Activated CD4-positive, alpha-beta T cell treated with anti-CD3 and anti-CD28 coated beads, Interleukin-10, Interleukin-2, amounts not matched to agents 100 ng/mL and 50 ng/mL, durations not matched to agents 16 hours and 8 hours (primary cell): ENCODE data around the gene MGRN1.

Source experiments
- DNase-seq: peaks from one replicate; pipeline ENCODE4 v3.0.0-alpha.2; 2020

MGRN1 gene

GRCh38 chr16:4677390-4677789 is 52.8 kb downstream of the MGRN1 start:
- no peak for DNase-seq

GRCh38 chr16:4677994-4678393 is 53.4 kb downstream of the MGRN1 start:
- DNase-seq, result no peak

GRCh38 chr16:4678596-4678995 is 54.0 kb downstream of the MGRN1 start:
- no peak for DNase-seq

- DNase-seq, result no peak
Observed at GRCh38 chr16:4679156-4679849, 54.7 kb downstream of the MGRN1 start.

GRCh38 chr16:4679850-4680636 is 55.4 kb downstream of the MGRN1 start:
- no peak for DNase-seq

- DNase-seq, result no peak
Observed at GRCh38 chr16:4680673-4681470, 56.2 kb downstream of the MGRN1 start.

GRCh38 chr16:4681471-4682083 is 57.0 kb downstream of the MGRN1 start:
- DNase-seq, result no peak

- DNase-seq, result no peak
Observed at GRCh38 chr16:4682084-4682591, 57.5 kb downstream of the MGRN1 start.

- peak; percentile 36 for DNase-seq
Observed at GRCh38 chr16:4682616-4683254, 58.1 kb downstream of the MGRN1 start.

GRCh38 chr16:4683255-4684057 is 58.8 kb downstream of the MGRN1 start:
- no peak for DNase-seq

GRCh38 chr16:4684058-4684715 is 59.6 kb downstream of the MGRN1 start:
- no peak for DNase-seq

GRCh38 chr16:4684763-4685162 is 60.1 kb downstream of the MGRN1 start:
- DNase-seq, result no peak

- no peak for DNase-seq
Observed at GRCh38 chr16:4685292-4685691, 60.7 kb downstream of the MGRN1 start.

GRCh38 chr16:4685776-4686496 is 61.3 kb downstream of the MGRN1 start:
- no peak for DNase-seq

GRCh38 chr16:4686497-4687210 is 62.0 kb downstream of the MGRN1 start:
- no peak for DNase-seq

GRCh38 chr16:4687416-4687815 is 62.8 kb downstream of the MGRN1 start:
- DNase-seq, result no peak

- DNase-seq, result no peak
Observed at GRCh38 chr16:4687946-4688673, 63.5 kb downstream of the MGRN1 start.

GRCh38 chr16:4688674-4689045 is 64.0 kb downstream of the MGRN1 start:
- DNase-seq, result no peak

GRCh38 chr16:4689091-4689671 is 64.6 kb downstream of the MGRN1 start:
- no peak for DNase-seq
